Epithelial cell of proximal tubule (primary cell): ENCODE measurements around the gene DIABLO. TPM values are rescaled to one million over a fixed set of nuclear protein-coding genes. Genes with fewer than 3 reads are reported as not detected.

ENCODE experiments used
- DNase-seq: peaks from one replicate; pipeline ENCODE4 v3.0.0-alpha.2; 2011; ENCODE audit warnings: low read depth
- H3K4me3 ChIP-seq: 2 replicates; pipeline ENCODE4 v1.5.1; 2011; ENCODE audit warnings: low read depth, mild to moderate bottlenecking, low read length
- total RNA-seq: library from RNA; depleted of rRNA; stranded (reverse); fragments of >200 nt; gene quantifications from 2 replicates; pipeline ENCODE4 v1.2.3, GENCODE V29; 2015
- TF ChIP-seq, protein P1 (sequence below): conservative IDR thresholded peaks from 2 replicates; pipeline ENCODE4 v1.5.1; 2012; ENCODE audit warnings: low read depth, mild to moderate bottlenecking, low read length

The DIABLO gene
- total RNA-seq, 1 donor from 2014 or later, result 123 TPM

DNA sequence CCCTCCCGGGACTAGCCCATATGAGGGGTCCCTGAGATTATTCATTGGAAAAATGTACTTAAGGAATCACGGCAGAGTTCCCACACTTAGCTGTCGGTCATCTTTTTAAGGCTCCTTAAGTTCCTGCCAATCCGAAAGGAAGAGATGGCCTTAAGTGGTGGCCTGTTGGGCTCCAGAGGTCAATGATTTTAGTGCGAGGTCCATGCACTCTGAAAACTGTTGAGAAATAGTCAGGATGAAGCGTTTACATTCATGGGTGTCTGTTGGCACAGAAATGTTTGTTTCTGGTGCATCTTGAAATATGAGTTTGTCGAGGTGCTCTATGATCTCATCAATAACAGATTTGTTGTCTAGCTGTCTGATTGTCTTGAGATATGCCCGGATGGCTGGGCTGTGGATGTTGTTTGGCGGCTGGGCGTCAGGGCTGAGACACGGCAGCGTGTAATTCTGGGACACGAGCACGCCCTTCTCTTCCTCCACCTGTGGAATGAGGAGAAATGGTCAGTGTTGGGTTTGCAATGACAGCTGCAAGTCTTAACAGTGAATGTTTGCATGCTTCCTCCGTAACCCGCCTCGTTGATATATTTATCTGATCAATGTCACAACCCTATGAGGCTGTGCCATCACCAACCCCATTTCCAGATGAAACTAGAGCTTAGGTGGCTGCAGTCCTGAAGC is 53.5 kb downstream of the DIABLO start:
- H3K4me3 ChIP-seq, result no peak overlapping the region
- TF ChIP-seq, protein P1, sequence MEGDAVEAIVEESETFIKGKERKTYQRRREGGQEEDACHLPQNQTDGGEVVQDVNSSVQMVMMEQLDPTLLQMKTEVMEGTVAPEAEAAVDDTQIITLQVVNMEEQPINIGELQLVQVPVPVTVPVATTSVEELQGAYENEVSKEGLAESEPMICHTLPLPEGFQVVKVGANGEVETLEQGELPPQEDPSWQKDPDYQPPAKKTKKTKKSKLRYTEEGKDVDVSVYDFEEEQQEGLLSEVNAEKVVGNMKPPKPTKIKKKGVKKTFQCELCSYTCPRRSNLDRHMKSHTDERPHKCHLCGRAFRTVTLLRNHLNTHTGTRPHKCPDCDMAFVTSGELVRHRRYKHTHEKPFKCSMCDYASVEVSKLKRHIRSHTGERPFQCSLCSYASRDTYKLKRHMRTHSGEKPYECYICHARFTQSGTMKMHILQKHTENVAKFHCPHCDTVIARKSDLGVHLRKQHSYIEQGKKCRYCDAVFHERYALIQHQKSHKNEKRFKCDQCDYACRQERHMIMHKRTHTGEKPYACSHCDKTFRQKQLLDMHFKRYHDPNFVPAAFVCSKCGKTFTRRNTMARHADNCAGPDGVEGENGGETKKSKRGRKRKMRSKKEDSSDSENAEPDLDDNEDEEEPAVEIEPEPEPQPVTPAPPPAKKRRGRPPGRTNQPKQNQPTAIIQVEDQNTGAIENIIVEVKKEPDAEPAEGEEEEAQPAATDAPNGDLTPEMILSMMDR, result no peak
- no peak for DNase-seq

- H3K4me3 ChIP-seq, result no peak overlapping the region
- DNase-seq, result no peak
- TF ChIP-seq, protein P1, result no peak
Observed at GRCh38 chr12:122171399-122171798, 54.5 kb downstream of the DIABLO start.

DNA sequence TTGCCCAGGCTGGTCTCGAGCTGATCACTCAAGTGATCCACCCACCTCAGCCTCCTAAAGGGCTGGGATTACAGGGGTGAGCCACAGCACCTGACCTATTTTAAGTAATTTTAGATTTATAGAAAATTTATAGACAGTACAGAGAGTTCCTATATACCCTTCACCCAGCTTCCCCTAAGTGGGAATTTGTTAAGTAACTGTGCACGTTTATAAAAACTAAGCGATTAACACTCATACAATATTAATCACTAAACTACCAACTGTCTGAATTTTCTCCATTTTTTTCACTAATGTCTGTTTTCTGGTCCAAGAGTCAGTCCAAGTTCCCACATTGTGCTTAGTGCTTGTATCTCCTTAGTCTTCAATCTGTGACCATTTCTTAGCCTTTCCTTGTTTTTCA is 57.4 kb downstream of the DIABLO start:
- DNase-seq, result no peak
- H3K4me3 ChIP-seq, result no peak overlapping the region

GRCh38 chr12:122167356-122167925 is 58.4 kb downstream of the DIABLO start:
- TF ChIP-seq, protein P1, result no peak
- no peak overlapping the region for H3K4me3 ChIP-seq
- no peak for DNase-seq

More for the DNA sequence above, 57.4 kb downstream of the DIABLO start:
- TF ChIP-seq, protein P1, result no peak

DNA sequence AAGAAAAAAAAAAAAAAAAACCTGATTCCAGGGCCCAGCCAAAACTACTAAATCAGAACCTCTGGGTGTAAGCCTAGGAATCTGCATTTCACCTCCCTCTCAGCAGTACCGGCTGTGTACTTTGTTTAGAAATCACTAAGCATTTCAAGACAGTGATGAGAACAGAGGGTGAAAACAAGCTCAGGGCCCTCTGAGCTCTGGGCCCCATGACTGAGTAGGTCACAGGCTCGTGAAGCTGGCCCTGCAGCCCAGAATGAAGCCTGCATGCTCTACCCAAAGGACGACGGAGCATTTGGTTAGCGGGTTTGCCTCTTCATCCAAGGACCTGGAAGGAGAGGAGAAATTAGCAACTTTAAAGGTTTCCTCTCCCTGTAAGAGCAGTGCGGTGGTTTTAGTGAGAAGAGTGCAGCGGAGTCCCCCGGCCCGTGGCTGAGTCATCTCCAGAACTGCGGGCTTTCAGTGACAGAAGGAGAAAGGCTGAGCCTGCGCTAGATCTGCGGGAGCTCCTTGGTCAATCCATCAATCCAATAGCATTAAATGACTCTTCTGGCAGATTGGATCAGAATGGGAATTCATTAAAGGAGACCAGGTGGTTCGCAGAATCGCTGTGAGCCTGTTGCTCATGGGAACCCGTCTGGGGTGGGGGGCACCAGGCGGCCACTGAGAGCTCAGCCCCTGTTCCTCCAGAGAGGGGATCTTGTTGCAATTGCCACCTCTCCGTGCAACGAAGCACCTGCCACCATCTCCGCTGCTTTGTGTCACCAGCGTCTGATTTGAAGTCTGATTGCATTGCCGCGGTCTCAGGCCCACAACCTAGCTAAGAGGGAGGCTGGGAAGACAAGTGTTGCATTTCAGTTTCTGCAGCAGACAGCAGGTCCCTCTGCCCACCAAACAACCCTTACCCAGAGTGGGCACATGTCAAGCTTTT is 59.2 kb downstream of the DIABLO start:
- TF ChIP-seq, protein P1, result no peak
- H3K4me3 ChIP-seq, result no peak overlapping the region
- DNase-seq, result no peak

- H3K4me3 ChIP-seq, result no peak overlapping the region
- no peak for DNase-seq
- TF ChIP-seq, protein P1, result no peak
Observed at GRCh38 chr12:122162976-122163375, 62.9 kb downstream of the DIABLO start.
